PFSK-1 (cell line): ENCODE data around the gene ABCD1.

Experiments
- FOXP2 ChIP-seq: optimal IDR thresholded peaks from 2 replicates; pipeline ENCODE3; 2011; ENCODE audit warnings: borderline replicate concordance, control low read depth, inconsistent platforms; ENCODE audit not compliant: insufficient read depth; ENCODE audit errors: extremely low read length, extremely low read depth
- POLR2AphosphoS5 ChIP-seq: IDR thresholded peaks from 2 replicates; pipeline ENCODE4 v1.6.1; 2012; ENCODE audit warnings: low read depth, mild to moderate bottlenecking, control low read depth, low read length, moderate library complexity
- REST ChIP-seq, 2 experiments: IDR thresholded peaks; 2 replicates each; pipeline versions ENCODE4 v1.6.1 to v1.8.0; 2011 to 2012; ENCODE audit warnings: low read depth in 2 of 2, low read length in 2 of 2, control low read depth in 1 of 2, inconsistent platforms in 1 of 2, mild to moderate bottlenecking in 1 of 2, moderate library complexity in 1 of 2; ENCODE audit not compliant: insufficient read depth in 1 of 2
- SIN3A ChIP-seq: IDR thresholded peaks from 2 replicates; pipeline ENCODE4 v1.6.1; 2012; ENCODE audit warnings: mild to moderate bottlenecking, low read length, moderate library complexity, borderline replicate concordance; ENCODE audit not compliant: insufficient read depth
- TAF1 ChIP-seq: IDR thresholded peaks from 2 replicates; pipeline ENCODE4 v1.6.1; 2012; ENCODE audit warnings: low read length, control low read depth, borderline replicate concordance; ENCODE audit not compliant: insufficient read depth

ABCD1 gene

DNA sequence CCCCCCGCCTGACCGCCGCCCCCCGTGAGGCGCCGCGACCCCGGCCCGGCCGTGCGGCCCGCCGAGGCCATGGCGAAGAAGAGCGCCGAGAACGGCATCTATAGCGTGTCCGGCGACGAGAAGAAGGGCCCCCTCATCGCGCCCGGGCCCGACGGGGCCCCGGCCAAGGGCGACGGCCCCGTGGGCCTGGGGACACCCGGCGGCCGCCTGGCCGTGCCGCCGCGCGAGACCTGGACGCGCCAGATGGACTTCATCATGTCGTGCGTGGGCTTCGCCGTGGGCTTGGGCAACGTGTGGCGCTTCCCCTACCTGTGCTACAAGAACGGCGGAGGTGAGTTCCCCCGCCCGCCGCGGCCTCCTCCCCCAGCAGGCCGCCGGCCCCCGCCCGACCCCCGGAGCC is 36.1 kb upstream of the ABCD1 start:
- TF ChIP-seq REST (IDR thresholded peaks at IDR 0.05; ENCODE audit: insufficient read depth in 1 of 2, low read depth in 2 of 2, low read length in 2 of 2) (no peak), FOXP2 (no peak), POLR2AphosphoS5 (no peak), SIN3A (no peak), TAF1 (no peak)

DNA sequence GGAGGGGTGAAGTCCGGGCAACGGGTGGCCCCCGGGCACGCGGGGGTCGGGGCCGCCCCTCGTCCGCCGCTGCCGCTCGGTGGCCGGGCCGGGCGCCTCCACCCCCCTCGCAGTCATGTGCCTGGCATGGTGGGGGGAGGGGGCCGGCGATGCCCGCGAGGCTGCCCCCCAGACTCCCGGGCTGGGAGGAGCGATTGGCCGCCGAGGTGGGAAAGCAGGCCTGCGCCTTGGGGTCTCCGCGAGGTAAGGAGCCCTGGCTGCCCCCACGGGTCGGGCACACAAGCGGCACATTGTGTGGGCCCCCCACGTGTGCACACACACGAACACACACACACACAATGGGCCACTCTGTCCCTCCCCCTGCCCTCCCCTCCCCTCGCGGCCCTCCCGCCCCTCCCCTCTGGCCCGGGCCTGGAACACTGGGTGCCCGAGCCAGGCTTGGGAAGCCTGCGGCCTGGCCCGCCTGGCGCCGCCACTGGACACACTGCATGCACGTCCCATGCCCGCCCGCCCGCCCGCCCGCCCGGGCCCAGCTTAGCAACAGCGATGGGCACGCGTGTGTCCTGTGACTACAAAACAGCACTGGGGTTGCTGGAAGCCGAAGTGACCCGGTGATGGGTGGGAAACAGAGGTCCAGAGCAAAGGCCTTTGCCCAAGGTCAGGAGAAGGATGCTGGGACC is 35.6 kb upstream of the ABCD1 start:
- TF ChIP-seq SIN3A, result no peak
- TF ChIP-seq POLR2AphosphoS5, result no peak
- no peak for TF ChIP-seq TAF1
- no peak for TF ChIP-seq REST (IDR thresholded peaks at IDR 0.05; ENCODE audit: insufficient read depth in 1 of 2, low read depth in 2 of 2, low read length in 2 of 2)
- TF ChIP-seq FOXP2, result no peak

DNA sequence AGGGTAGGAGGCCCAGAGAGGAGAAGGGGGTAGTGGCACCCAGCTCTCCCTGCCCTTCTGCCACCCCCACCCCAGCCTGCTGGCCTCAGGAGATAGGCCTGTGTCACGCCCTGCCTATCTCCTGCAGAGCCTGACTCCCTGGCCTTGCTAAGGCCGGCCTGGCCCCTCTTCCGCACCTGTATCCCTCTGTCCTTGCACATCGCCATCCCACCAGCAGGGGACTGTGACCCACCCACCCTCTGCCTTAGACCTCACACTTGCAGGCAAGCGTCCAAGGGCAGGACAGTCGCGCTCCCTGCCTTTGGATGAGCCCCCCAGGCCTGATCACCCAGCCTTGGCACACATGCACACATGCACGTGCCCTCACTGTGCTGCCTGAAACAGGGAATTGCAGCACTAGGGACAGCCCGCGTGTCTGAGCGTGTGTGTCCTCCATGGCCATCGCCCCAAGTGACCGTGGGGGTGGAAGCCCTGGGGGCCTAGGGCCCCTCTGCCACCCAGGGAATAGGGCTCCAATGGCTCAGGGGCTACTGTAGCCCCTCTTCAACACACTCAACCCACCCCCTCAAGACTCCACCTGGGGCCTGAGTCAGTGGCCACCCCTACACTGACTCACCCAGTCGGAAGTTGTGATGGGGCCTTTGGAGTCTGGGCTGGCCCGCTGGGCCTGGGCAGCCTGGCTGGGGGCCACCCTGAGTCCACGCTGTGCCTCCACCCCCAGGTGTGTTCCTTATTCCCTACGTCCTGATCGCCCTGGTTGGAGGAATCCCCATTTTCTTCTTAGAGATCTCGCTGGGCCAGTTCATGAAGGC is 34.8 kb upstream of the ABCD1 start:
- TF ChIP-seq POLR2AphosphoS5 (no peak), FOXP2 (no peak), REST (IDR thresholded peaks at IDR 0.05; ENCODE audit: insufficient read depth in 1 of 2, low read depth in 2 of 2, low read length in 2 of 2) (no peak), SIN3A (no peak), TAF1 (no peak)

GRCh38 chrX:153690466-153690865 is 34.2 kb upstream of the ABCD1 start:
- no peak for TF ChIP-seq SIN3A
- TF ChIP-seq FOXP2, result no peak
- no peak for TF ChIP-seq TAF1
- no peak for TF ChIP-seq POLR2AphosphoS5
- TF ChIP-seq REST (IDR thresholded peaks at IDR 0.05; ENCODE audit: insufficient read depth in 1 of 2, low read depth in 2 of 2, low read length in 2 of 2), result no peak
